B cell (primary cell): ENCODE results near the gene GCDH. TPM values are rescaled to one million over a fixed set of nuclear protein-coding genes. Genes with fewer than 3 reads are reported as not detected.

ENCODE experiments used
- ATAC-seq: fragments of 200-7000 bp; cut with Tn5 transposase; one replicate; pipeline ENCODE4 v1.10.0; 2021; ENCODE audit warnings: low read depth, mild to moderate bottlenecking, moderate number of reproducible peaks, moderate library complexity
- CTCF ChIA-PET: fragments of 350-600 bp; sonication (Branson Sonifier 250); formaldehyde crosslinking; loops from one replicate; lab custom pipeline; 2021; ENCODE audit warnings: antibody characterized with exemption, inconsistent platforms; lab: Charles Lee
- POLR2A ChIA-PET: fragments of 350-600 bp; sonication (Branson Sonifier 250); formaldehyde crosslinking; loops from one replicate; lab custom pipeline; 2021; ENCODE audit warnings: antibody characterized with exemption; lab: Charles Lee
- DNase-seq: peaks from one replicate; pipeline ENCODE4 v3.0.0; 2013
- H2AFZ ChIP-seq: 2 replicates; pipeline ENCODE4 v1.6.1; 2012; ENCODE audit warnings: mild to moderate bottlenecking, low read depth, low read length; ENCODE audit not compliant: insufficient read depth, poor library complexity, severe bottlenecking
- H3K27ac ChIP-seq, 2 donors: 1 replicate in 1 of 2; 2 replicates in 1 of 2; pipeline ENCODE4 v1.5.1; 2012 to 2013; ENCODE audit warnings: low read length in 2 of 2, mild to moderate bottlenecking in 2 of 2, moderate library complexity in 1 of 2
- H3K27me3 ChIP-seq, 4 experiments: fragments of 200-600 bp in 1 of 4; sonication (generic) in 1 of 4; replicated peaks in 1 of 4; 1 replicate in 2 of 4; 2 replicates in 2 of 4; pipeline versions ENCODE4 v1.6.1 to v1.7.0; 2013 to 2016; ENCODE audit warnings: low read length in 3 of 4, mild to moderate bottlenecking in 2 of 4, mixed read lengths in 1 of 4, moderate library complexity in 1 of 4; ENCODE audit not compliant: insufficient read depth in 4 of 4, control insufficient read depth in 3 of 4; ENCODE audit errors: control extremely low read depth in 1 of 4
- H3K36me3 ChIP-seq, 2 experiments: replicated peaks in 1 of 2; 1 replicate in 1 of 2; 2 replicates in 1 of 2; pipeline versions ENCODE4 v1.6.1 to v1.7.1; 2013; ENCODE audit warnings: low read length in 1 of 2; ENCODE audit not compliant: insufficient read depth in 2 of 2, control insufficient read depth in 1 of 2; ENCODE audit errors: control extremely low read depth in 1 of 2, extremely low read depth in 1 of 2
- H3K4me1 ChIP-seq, 2 donors: fragments of 200-600 bp in 1 of 2; sonication (generic) in 1 of 2; 1 replicate in 1 of 2; 2 replicates in 1 of 2; pipeline versions ENCODE4 v1.5.1 to v1.6.1; 2013 to 2017; ENCODE audit warnings: low read length in 2 of 2; ENCODE audit not compliant: control insufficient read depth in 2 of 2, insufficient read depth in 2 of 2
- H3K4me2 ChIP-seq: replicated peaks from 2 replicates; pipeline ENCODE3; 2012; ENCODE audit warnings: mild to moderate bottlenecking, low read depth, low read length; ENCODE audit not compliant: poor library complexity, severe bottlenecking
- H3K4me3 ChIP-seq, 5 experiments: fragments of 200-600 bp in 1 of 5; sonication (generic) in 1 of 5; 1 replicate in 3 of 5; 2 replicates in 2 of 5; pipeline versions ENCODE4 v1.5.1 to v1.7.0; 2011 to 2016; ENCODE audit warnings: low read length in 4 of 5, mild to moderate bottlenecking in 4 of 5, low read depth in 2 of 5, control low read depth in 1 of 5, moderate library complexity in 1 of 5; ENCODE audit not compliant: insufficient read depth in 1 of 5; ENCODE audit errors: control extremely low read depth in 1 of 5, extremely low read depth in 1 of 5
- H3K79me2 ChIP-seq: fragments of 200-600 bp; sonication (generic); one replicate; pipeline ENCODE4 v1.6.0; 2016; ENCODE audit warnings: low read length; ENCODE audit not compliant: control insufficient read depth, insufficient read depth
- H3K9ac ChIP-seq: fragments of 200-600 bp; sonication (generic); 2 replicates; pipeline ENCODE4 v1.6.1; 2017; ENCODE audit warnings: mild to moderate bottlenecking, low read length, moderate library complexity
- H3K9me3 ChIP-seq, 3 donors: one replicate each; pipeline versions ENCODE4 v1.6.1 to v1.7.1; 2013; ENCODE audit warnings: low read length in 2 of 3; ENCODE audit not compliant: control insufficient read depth in 2 of 3, insufficient read depth in 1 of 3; ENCODE audit errors: control extremely low read depth in 1 of 3
- H4K20me1 ChIP-seq: 2 replicates; pipeline ENCODE4 v1.6.0; 2012; ENCODE audit warnings: mild to moderate bottlenecking, low read length; ENCODE audit not compliant: insufficient read depth, control insufficient read depth, poor library complexity, severe bottlenecking
- H3K27ac Mint-ChIP-seq: one replicate; pipeline ENCODE4 v1.8.0; 2021; ENCODE audit warnings: mixed read lengths
- H3K27me3 Mint-ChIP-seq: one replicate; pipeline ENCODE4 v1.8.0; 2021; ENCODE audit warnings: mixed read lengths
- H3K4me1 Mint-ChIP-seq: one replicate; pipeline ENCODE4 v1.8.0; 2021; ENCODE audit warnings: mixed read lengths
- H3K4me3 Mint-ChIP-seq: one replicate; pipeline ENCODE4 v1.8.0; 2021; ENCODE audit warnings: mixed read lengths
- H3K9me3 Mint-ChIP-seq: one replicate; pipeline ENCODE4 v1.8.0; 2022; ENCODE audit warnings: mixed read lengths; ENCODE audit not compliant: insufficient read depth
- EZH2 ChIP-seq: IDR thresholded peaks from 2 replicates; pipeline ENCODE4 v1.6.1; 2012; ENCODE audit warnings: borderline replicate concordance, low read depth, mild to moderate bottlenecking, moderate library complexity, low read length; ENCODE audit not compliant: insufficient read depth, poor library complexity, severe bottlenecking
- WGBS: methylation state at CpG from one replicate; pipeline ENCODE4 v1.1.5; 2013; ENCODE audit warnings: missing lambda C conversion rate; ENCODE audit not compliant: insufficient coverage; 5-methylcytosine and 5-hydroxymethylcytosine counted together
- intact Hi-C: fragments of 100-400 bp; cut with micrococcal nuclease; formaldehyde crosslinking; loops from one replicate; pipeline ENCODE4 v1.10.0; 2022
- polyA plus RNA-seq: library from polyadenylated mRNA; depleted of rRNA; stranded (reverse); fragments of >200 nt; gene quantifications from 2 replicates; pipeline ENCODE4 v1.2.3, GENCODE V29; 2012
- total RNA-seq, 2 donors: library from RNA; stranded (reverse); fragments of 120-200 nt in 1 of 2; gene quantifications; 1 replicate in 1 of 2; 2 replicates in 1 of 2; pipeline versions ENCODE4 v1.2.3 to v1.2.4, GENCODE V29; 2013 to 2022
- TF ChIP-seq, protein P1 (sequence below): fragments of 200-600 bp; IDR thresholded peaks from one replicate; pipeline ENCODE4 v1.8.0; 2022; ENCODE audit warnings: antibody characterized with exemption, mild to moderate bottlenecking

The GCDH gene
- total and polyA plus RNA-seq, 2 donors (not counting 1 experiment from before 2014, with no cell fraction given), result 48.9 to 61.2 TPM

DNA sequence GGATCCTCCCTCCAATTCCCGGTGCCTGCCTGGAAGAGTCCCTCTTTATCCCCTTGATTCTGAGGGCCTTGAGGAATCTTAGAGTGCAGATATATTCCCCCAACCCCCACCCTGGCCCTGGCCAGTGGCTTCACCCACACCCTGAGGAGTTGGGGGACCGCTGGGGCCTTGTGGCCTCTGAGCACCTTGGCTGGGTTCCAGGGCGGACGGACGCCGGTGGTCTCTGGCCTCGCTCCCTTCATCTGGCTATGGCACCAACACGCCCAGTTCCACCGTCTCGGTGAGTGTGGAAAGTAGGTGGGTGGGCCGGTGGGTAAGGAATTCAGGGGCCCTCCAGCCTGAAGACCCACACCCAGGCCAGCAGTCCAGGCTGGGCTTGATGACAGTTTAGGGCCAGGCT, 47.6 kb upstream of the GCDH start:
- H3K27ac ChIP-seq, result no peak overlapping the region
- H4K20me1 ChIP-seq, result no peaks in the 10 kb centered on the region
- DNase-seq, result no peak
- peaks cover 0 to 20% (median 0%) of the 10 kb centered on the region in 3 donors for H3K9me3 ChIP-seq
- ChIA-PET CTCF (interaction anchor here (9.9 kb wide), 1 partner anchor 82 kb away, joined by 353 read pairs; the partner anchor contains the start of gene BEST2), POLR2A (no interaction called here)
- H2AFZ ChIP-seq, result no peak overlapping the region
- WGBS, result 95% methylated on average over 11 of the region's 11 CpGs
- no peak for ATAC-seq
- H3K4me2 ChIP-seq, result no peak overlapping the region
- TF ChIP-seq EZH2, result no peak
- TF ChIP-seq, protein P1, sequence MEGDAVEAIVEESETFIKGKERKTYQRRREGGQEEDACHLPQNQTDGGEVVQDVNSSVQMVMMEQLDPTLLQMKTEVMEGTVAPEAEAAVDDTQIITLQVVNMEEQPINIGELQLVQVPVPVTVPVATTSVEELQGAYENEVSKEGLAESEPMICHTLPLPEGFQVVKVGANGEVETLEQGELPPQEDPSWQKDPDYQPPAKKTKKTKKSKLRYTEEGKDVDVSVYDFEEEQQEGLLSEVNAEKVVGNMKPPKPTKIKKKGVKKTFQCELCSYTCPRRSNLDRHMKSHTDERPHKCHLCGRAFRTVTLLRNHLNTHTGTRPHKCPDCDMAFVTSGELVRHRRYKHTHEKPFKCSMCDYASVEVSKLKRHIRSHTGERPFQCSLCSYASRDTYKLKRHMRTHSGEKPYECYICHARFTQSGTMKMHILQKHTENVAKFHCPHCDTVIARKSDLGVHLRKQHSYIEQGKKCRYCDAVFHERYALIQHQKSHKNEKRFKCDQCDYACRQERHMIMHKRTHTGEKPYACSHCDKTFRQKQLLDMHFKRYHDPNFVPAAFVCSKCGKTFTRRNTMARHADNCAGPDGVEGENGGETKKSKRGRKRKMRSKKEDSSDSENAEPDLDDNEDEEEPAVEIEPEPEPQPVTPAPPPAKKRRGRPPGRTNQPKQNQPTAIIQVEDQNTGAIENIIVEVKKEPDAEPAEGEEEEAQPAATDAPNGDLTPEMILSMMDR, result no peak
- Mint-ChIP-seq H3K27me3 (peaks cover 59% of the 10 kb centered on the region), H3K4me3 (no peak overlapping the region), H3K27ac (no peak overlapping the region), H3K9me3 (no peaks in the 10 kb centered on the region), H3K4me1 (peaks cover 32% of the 10 kb centered on the region)
- H3K9ac ChIP-seq, result no peak overlapping the region
- intact Hi-C loops, result no loop called here
- H3K79me2 ChIP-seq, result no peaks in the 10 kb centered on the region
- H3K4me3 ChIP-seq, result no peak overlapping the region
- H3K4me1 ChIP-seq, result peaks cover 34 to 36% of the 10 kb centered on the region in 2 donors
- H3K27me3 ChIP-seq, result peaks cover 4 to 85% (median 34%) of the 10 kb centered on the region in 4 experiments
- no peaks in the 10 kb centered on the region for H3K36me3 ChIP-seq

DNA sequence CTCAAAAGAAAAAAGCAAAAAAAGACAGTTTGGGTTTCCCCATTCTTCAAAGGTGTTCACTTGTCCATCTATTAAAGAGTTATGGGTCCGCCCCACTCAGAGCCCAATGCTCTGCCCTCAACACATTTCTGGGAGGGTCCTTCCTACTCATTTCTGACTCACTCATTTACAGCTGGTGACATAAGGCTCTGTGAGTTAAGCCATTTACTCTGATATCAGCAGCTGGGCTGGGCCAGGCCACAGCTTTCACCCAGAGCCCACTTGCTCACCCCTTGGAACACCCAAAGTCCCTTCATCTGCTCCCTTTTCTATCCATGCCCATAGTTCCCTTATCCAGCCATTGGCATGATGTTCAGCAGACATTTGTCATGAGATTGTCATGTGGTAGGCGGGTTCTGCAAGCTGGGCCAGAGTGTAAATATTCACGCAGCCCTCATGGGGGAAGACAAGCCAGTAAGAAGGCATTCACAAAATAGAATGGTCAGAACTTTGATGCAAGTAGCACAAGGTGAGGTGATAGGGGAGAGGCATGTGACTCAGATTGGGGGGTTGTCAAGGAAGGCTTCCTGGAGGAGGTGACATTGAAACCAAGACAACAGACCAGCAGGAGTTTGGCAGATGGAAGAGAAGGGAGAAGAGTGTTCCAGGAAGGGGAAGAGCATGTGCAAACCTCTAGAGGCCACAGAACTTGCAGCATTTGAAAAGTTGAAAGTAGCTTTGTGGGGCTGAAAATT, 46.8 kb upstream of the GCDH start:
- H3K36me3 ChIP-seq, result no peaks in the 10 kb centered on the region
- 79% methylated on average over 3 of the region's 3 CpGs for WGBS
- no peaks in the 10 kb centered on the region for H4K20me1 ChIP-seq
- peaks cover 0 to 20% (median 0%) of the 10 kb centered on the region in 3 donors for H3K9me3 ChIP-seq
- Mint-ChIP-seq H3K4me3 (no peak overlapping the region), H3K4me1 (peaks cover 28% of the 10 kb centered on the region), H3K9me3 (no peaks in the 10 kb centered on the region), H3K27ac (no peak overlapping the region), H3K27me3 (peaks cover 59% of the 10 kb centered on the region)
- ATAC-seq (no peak), DNase-seq (no peak)
- POLR2A ChIA-PET, result no interaction called here
- H3K27ac ChIP-seq, result no peak overlapping the region
- peaks cover 3 to 77% (median 33%) of the 10 kb centered on the region in 4 experiments for H3K27me3 ChIP-seq
- no peak overlapping the region for H3K4me3 ChIP-seq
- H3K79me2 ChIP-seq, result no peaks in the 10 kb centered on the region
- intact Hi-C loops, result no loop called here
- no peak overlapping the region for H2AFZ ChIP-seq
- TF ChIP-seq EZH2, result no peak
- TF ChIP-seq, protein P1, result no peak
- H3K9ac ChIP-seq, result no peak overlapping the region
- CTCF ChIA-PET, result interaction anchor here (9.9 kb wide), 1 partner anchor 82 kb away, joined by 353 read pairs; the partner anchor contains the start of gene BEST2
- no peak overlapping the region for H3K4me2 ChIP-seq
- H3K4me1 ChIP-seq, result peaks cover 26 to 28% of the 10 kb centered on the region in 2 donors
